Amygdala (tissue), 56 donors: ENCODE data around the gene ADGRV1.
A peak's percentile ranks its signal among the peaks of the same experiment; 100 is the strongest.

Source experiments
- DNase-seq, 56 donors: peaks; one replicate each; lab custom pipeline; 2025; lab: John Stamatoyannopoulos, UW

Gene ADGRV1

DNA sequence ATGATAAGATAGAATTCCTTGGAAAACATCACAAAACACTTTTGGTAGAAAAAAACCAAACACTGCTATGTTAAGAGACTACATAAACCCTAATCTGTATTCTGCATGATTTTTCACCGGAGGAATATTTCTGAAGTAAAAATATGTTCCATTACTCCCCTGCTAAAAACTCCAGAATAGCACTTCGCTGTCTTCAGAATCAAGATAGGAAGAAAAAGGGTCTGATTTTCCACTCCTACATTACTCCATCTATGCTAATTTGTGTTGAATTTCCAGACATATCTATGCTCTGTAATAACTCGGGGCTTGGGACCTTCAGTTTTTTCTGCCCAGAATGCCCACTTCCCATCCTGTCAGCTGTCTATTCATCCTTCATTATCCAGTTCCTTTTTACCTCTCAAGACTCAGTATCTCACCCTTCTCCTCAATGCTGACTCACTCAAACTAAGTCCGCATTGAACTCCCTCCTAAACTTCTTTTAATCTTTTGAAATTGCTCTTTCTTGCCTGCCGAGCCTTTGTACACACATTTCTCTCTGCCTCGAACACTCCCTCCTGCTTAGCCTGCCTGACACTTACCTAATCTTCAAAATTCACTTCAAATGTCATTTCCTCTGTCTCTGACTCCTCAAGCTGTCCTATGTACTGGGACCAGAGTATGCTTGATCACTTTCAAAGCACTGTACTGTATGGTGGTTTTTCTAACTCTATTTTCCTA is 653.6 kb downstream of the ADGRV1 start:
- DNase-seq: no peak

DNA sequence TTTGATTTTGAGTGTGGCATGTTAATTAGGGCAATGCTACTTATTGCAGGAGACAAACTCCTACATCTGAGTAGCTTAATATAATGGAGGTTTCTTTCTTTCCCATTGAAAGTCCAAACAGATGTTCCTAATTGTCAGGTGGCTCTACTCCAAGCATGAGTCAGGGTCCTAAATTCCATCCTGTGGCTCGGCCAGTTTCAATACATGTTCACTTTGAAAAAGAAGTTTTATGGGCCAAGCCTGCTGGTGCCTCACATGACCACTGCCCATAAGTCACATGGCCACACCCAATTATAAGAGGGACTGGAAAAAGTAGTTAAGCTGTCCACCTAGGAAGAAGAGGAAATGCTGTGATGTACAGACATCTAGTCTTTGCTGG is 654.1 kb downstream of the ADGRV1 start:
- DNase-seq: peak in 2 of 56 donors; percentile 16 to 28
